MM.1S (cell line): ENCODE data around the gene C20orf202.

ENCODE experiments used
- DNase-seq: peaks from one replicate; pipeline ENCODE4 v3.0.0-alpha.2; 2015
- H2AFZ ChIP-seq: fragments of 300-600 bp; sonication (generic); 2 replicates; pipeline ENCODE4 v1.6.0; 2016; ENCODE audit warnings: antibody characterized with exemption, low read length
- H3F3A ChIP-seq: fragments of 300-600 bp; sonication (generic); 2 replicates; pipeline ENCODE4 v1.6.1; 2016; ENCODE audit warnings: mild to moderate bottlenecking, antibody characterized with exemption, low read length, moderate library complexity, mixed read lengths; ENCODE audit not compliant: insufficient read depth
- H3K27ac ChIP-seq: fragments of 300-600 bp; sonication (generic); 2 replicates; pipeline ENCODE4 v1.5.1; 2016; ENCODE audit warnings: mild to moderate bottlenecking, low read length
- H3K27me3 ChIP-seq: fragments of 300-600 bp; sonication (generic); replicated peaks from 2 replicates; pipeline ENCODE4 v1.6.0; 2016; ENCODE audit warnings: low read length; ENCODE audit not compliant: insufficient read depth
- H3K36me3 ChIP-seq: fragments of 300-600 bp; sonication (generic); replicated peaks from 2 replicates; pipeline ENCODE4 v1.6.1; 2016; ENCODE audit warnings: mild to moderate bottlenecking, low read length, mixed read lengths; ENCODE audit not compliant: insufficient read depth
- H3K4me1 ChIP-seq: fragments of 300-600 bp; sonication (generic); 2 replicates; pipeline ENCODE4 v1.6.1; 2016; ENCODE audit warnings: low read length, mixed read lengths
- H3K4me2 ChIP-seq: fragments of 300-600 bp; sonication (generic); 2 replicates; pipeline ENCODE4 v1.6.0; 2016; ENCODE audit warnings: low read depth, low read length
- H3K4me3 ChIP-seq: fragments of 300-600 bp; sonication (generic); 2 replicates; pipeline ENCODE4 v1.5.1; 2016; ENCODE audit warnings: low read length, mixed read lengths
- H3K79me2 ChIP-seq: fragments of 300-600 bp; sonication (generic); 2 replicates; pipeline ENCODE4 v1.6.1; 2016; ENCODE audit warnings: mixed run types, low read length, mixed read lengths
- H3K9ac ChIP-seq: fragments of 300-600 bp; sonication (generic); 2 replicates; pipeline ENCODE4 v1.6.1; 2016; ENCODE audit warnings: low read length, mixed read lengths
- H3K9me2 ChIP-seq: fragments of 300-600 bp; sonication (generic); replicated peaks from 2 replicates; pipeline ENCODE4 v1.6.1; 2016; ENCODE audit warnings: mild to moderate bottlenecking, low read length, mixed read lengths; ENCODE audit not compliant: insufficient read depth
- H3K9me3 ChIP-seq: fragments of 300-600 bp; sonication (generic); replicated peaks from 2 replicates; pipeline ENCODE4 v1.6.1; 2016; ENCODE audit warnings: mild to moderate bottlenecking, low read length, mixed read lengths; ENCODE audit not compliant: insufficient read depth
- H4K20me1 ChIP-seq: fragments of 300-600 bp; sonication (generic); 2 replicates; pipeline ENCODE4 v1.6.1; 2016; ENCODE audit warnings: mild to moderate bottlenecking, low read length, moderate library complexity, mixed read lengths; ENCODE audit not compliant: insufficient read depth
- EZH2 ChIP-seq: fragments of 300-600 bp; sonication (generic); optimal IDR thresholded peaks from 2 replicates; pipeline ENCODE3; 2017; ENCODE audit warnings: low read depth, mild to moderate bottlenecking, antibody characterized with exemption, low read length, mixed read lengths
- EZH2phosphoT487 ChIP-seq: fragments of 300-600 bp; sonication (generic); IDR thresholded peaks from 2 replicates; pipeline ENCODE4 v1.6.1; 2018; ENCODE audit warnings: antibody characterized with exemption, low read length
- TF ChIP-seq, protein P1 (sequence below): fragments of 300-600 bp; sonication (generic); IDR thresholded peaks from 2 replicates; pipeline ENCODE4 v1.5.1; 2016; ENCODE audit warnings: antibody characterized with exemption, low read length, mixed read lengths

Gene C20orf202

GRCh38 chr20:1209447-1210387, 6.5 kb downstream of the C20orf202 start:
- H3K36me3 ChIP-seq: no peaks in the 10 kb centered on the region
- no peaks in the 10 kb centered on the region for H3K27me3 ChIP-seq
- H3K4me3 ChIP-seq: no peak overlapping the region
- H3K9me3 ChIP-seq: no peaks in the 10 kb centered on the region
- no peak overlapping the region for H3K4me2 ChIP-seq
- peaks cover 5% of the 10 kb centered on the region; the same call in 1 of the 2 replicates for H3K4me1 ChIP-seq
- H3K9me2 ChIP-seq: no peaks in the 10 kb centered on the region
- no peak overlapping the region for H3K9ac ChIP-seq
- H3K27ac ChIP-seq: no peak overlapping the region
- H3F3A ChIP-seq: no peaks in the 10 kb centered on the region
- no peak overlapping the region for H2AFZ ChIP-seq
- no peaks in the 10 kb centered on the region for H4K20me1 ChIP-seq
- H3K79me2 ChIP-seq: no peaks in the 10 kb centered on the region
- no peak for DNase-seq
- TF ChIP-seq, protein P1, sequence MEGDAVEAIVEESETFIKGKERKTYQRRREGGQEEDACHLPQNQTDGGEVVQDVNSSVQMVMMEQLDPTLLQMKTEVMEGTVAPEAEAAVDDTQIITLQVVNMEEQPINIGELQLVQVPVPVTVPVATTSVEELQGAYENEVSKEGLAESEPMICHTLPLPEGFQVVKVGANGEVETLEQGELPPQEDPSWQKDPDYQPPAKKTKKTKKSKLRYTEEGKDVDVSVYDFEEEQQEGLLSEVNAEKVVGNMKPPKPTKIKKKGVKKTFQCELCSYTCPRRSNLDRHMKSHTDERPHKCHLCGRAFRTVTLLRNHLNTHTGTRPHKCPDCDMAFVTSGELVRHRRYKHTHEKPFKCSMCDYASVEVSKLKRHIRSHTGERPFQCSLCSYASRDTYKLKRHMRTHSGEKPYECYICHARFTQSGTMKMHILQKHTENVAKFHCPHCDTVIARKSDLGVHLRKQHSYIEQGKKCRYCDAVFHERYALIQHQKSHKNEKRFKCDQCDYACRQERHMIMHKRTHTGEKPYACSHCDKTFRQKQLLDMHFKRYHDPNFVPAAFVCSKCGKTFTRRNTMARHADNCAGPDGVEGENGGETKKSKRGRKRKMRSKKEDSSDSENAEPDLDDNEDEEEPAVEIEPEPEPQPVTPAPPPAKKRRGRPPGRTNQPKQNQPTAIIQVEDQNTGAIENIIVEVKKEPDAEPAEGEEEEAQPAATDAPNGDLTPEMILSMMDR: peak; percentile 45
- no peak for TF ChIP-seq EZH2
- TF ChIP-seq EZH2phosphoT487: no peak

DNA sequence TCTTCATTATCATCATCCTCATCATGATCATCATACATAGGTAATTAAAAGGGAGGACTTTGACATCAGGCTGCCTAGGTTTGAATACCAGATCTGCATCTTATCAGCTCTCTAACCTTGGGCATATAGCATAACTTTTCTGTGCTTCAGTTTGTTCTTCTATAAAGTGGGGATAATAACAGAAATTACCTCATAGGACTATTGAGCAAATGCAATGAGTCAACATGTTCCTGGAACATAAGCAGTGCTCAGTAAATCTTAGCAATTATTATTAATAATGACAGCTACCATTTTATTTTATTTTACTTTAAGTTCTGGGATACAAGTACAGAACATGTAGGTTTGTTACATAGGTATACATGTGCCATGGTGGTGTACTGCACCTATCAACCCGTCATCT, 7.2 kb downstream of the C20orf202 start:
- H3K79me2 ChIP-seq: no peaks in the 10 kb centered on the region
- no peak for DNase-seq
- H3K4me1 ChIP-seq: peaks cover 10% of the 10 kb centered on the region
- no peaks in the 10 kb centered on the region for H4K20me1 ChIP-seq
- H3K9ac ChIP-seq: no peak overlapping the region
- H3K27me3 ChIP-seq: no peaks in the 10 kb centered on the region
- no peak overlapping the region for H2AFZ ChIP-seq
- H3F3A ChIP-seq: no peaks in the 10 kb centered on the region
- H3K36me3 ChIP-seq: no peaks in the 10 kb centered on the region
- H3K4me3 ChIP-seq: no peak overlapping the region
- TF ChIP-seq EZH2: no peak
- no peak for TF ChIP-seq EZH2phosphoT487
- TF ChIP-seq, protein P1: no peak
- H3K27ac ChIP-seq: no peak overlapping the region
- no peaks in the 10 kb centered on the region for H3K9me2 ChIP-seq
- no peaks in the 10 kb centered on the region for H3K9me3 ChIP-seq
- no peak overlapping the region for H3K4me2 ChIP-seq

DNA sequence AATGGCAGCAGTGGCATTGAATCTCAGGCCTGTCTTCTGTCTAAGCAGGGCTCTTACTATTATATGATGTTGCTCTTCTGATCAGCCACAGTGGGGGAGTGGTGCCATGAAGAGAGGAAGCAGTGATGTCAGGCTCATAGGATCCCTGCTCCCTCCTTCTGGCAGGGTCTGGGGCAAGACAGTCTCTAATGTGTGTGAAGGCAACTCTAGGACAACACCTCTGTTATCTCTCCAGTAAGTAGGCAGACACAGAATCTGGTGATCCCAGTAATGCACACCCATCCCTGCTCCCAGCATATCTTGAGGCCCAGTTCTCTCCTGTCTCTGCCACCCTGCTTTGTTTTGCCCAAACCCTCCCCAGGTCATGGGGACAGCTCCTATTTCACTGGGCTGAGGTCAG, 8.8 kb downstream of the C20orf202 start:
- H3K4me3 ChIP-seq: no peak overlapping the region
- H2AFZ ChIP-seq: no peak overlapping the region
- H3K27ac ChIP-seq: no peak overlapping the region
- H3F3A ChIP-seq: no peaks in the 10 kb centered on the region
- H3K79me2 ChIP-seq: no peaks in the 10 kb centered on the region
- peaks cover 17% of the 10 kb centered on the region for H3K4me1 ChIP-seq
- H3K4me2 ChIP-seq: no peak overlapping the region
- H3K27me3 ChIP-seq: no peaks in the 10 kb centered on the region
- no peaks in the 10 kb centered on the region for H4K20me1 ChIP-seq
- H3K9me3 ChIP-seq: no peaks in the 10 kb centered on the region
- no peaks in the 10 kb centered on the region for H3K36me3 ChIP-seq
- H3K9ac ChIP-seq: no peak overlapping the region
- DNase-seq: no peak
- no peaks in the 10 kb centered on the region for H3K9me2 ChIP-seq
- no peak for TF ChIP-seq EZH2
- no peak for TF ChIP-seq EZH2phosphoT487
- TF ChIP-seq, protein P1: no peak
